Right cardiac atrium (tissue), 5 donors: Measurements from ENCODE around the gene CD300LB. TPM values are rescaled to one million over a fixed set of nuclear protein-coding genes. Genes with fewer than 3 reads are reported as not detected.
A peak's percentile ranks its signal among the peaks of the same experiment; 100 is the strongest.
"Not testable (repeated sequence)": the region's sequence is repeated elsewhere in the genome, so short reads cannot be mapped to it uniquely, and the experiment has no call there.

Experiments used
- ATAC-seq, 2 donors: fragments of 200-7000 bp; cut with Tn5 transposase; one replicate each; pipeline versions ENCODE4 v1.8.0 to v1.9.1; 2020; ENCODE audit warnings: moderate library complexity in 2 of 2, mild to moderate bottlenecking in 1 of 2
- DNase-seq, 3 donors: peaks; one replicate each; pipeline ENCODE4 v3.0.0-alpha.2; 2020
- H3K27ac ChIP-seq: one replicate; pipeline ENCODE4 v1.5.1; 2013; ENCODE audit warnings: mild to moderate bottlenecking, low read length, control low read depth, moderate library complexity
- H3K27me3 ChIP-seq: one replicate; pipeline ENCODE4 v1.6.1; 2013; ENCODE audit not compliant: control insufficient read depth, insufficient read depth
- H3K4me1 ChIP-seq: one replicate; pipeline ENCODE4 v1.6.1; 2013; ENCODE audit warnings: low read length; ENCODE audit not compliant: control insufficient read depth, insufficient read depth
- H3K4me3 ChIP-seq: one replicate; pipeline ENCODE4 v1.5.1; 2013; ENCODE audit warnings: low read length, control low read depth
- H3K9me3 ChIP-seq: one replicate; pipeline ENCODE4 v1.6.1; 2013; ENCODE audit warnings: low read length; ENCODE audit not compliant: control insufficient read depth
- WGBS: extraction: QIAGEN DNeasy Blood & Tissue Kit; methylation state at CpG from one replicate; pipeline ENCODE4 v1.1.7; 2013; 5-methylcytosine and 5-hydroxymethylcytosine counted together
- intact Hi-C, 4 donors: fragments of 100-400 bp; cut with DNase I; formaldehyde crosslinking; loops; one replicate each; pipeline versions ENCODE4 v1.11.0 to v1.14.0; 2022 to 2023
- polyA plus RNA-seq: library from polyadenylated mRNA; stranded (reverse); fragments of 200-250 nt; gene quantifications from one replicate; pipeline ENCODE4 v1.2.3, GENCODE V29; 2013
- total RNA-seq, 4 donors: library from RNA; stranded (reverse); fragmentation: NEBNext Ultra II Directional; extraction: Animal tissue kit (Norgen Biotek cat#: 25700); gene quantifications; one replicate each; pipeline ENCODE4 v1.2.1, GENCODE V29; 2021
- donor health status: healthy with polysubstance abuse.
- donor health status: DM: no; HTN: yes; CAD: no.
- donor health status: DM: no; HTN: no; CAD: no.
- donor health status: DM: no; HTN: yes; CAD: no; lungs with severe emphysema.
- donor health status: DM: yes; HTN: yes; CAD: no.

The CD300LB gene
- total and polyA plus RNA-seq, 5 donors: 0.09 TPM; not detected in 3

DNA sequence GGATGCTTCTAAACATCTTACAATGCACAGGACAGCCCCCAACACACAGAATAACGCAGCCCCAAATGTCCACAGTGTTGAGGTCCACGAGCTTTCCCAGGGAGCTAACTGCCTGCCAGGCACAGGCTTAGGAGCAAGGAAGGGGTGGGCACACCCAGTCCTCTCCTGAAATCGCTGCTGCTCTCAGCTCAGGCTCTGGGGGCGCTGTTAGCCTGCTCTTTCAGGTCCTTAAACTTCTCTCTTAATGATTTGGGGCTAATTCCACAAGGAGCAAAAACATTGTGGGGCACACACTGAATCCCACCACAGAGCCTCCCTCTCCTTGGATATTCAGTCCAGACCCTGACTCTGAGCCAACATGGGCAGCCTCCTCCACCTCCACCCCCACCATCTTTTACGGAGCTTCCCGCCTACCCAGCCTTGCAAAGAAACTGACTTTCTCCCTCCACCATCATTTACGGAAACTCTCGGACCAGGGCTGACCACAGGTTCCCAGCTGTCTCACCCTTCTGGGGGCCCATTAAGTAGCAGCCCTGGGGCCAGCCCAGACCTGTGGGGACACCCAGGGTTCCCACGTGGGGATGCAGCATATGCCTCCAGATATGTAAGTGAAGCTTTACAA, 35.0 kb upstream of the CD300LB start:
- H3K27me3 ChIP-seq: no peaks in the 10 kb centered on the region
- 35% methylated on average over 9 of the region's 9 CpGs for WGBS

DNA sequence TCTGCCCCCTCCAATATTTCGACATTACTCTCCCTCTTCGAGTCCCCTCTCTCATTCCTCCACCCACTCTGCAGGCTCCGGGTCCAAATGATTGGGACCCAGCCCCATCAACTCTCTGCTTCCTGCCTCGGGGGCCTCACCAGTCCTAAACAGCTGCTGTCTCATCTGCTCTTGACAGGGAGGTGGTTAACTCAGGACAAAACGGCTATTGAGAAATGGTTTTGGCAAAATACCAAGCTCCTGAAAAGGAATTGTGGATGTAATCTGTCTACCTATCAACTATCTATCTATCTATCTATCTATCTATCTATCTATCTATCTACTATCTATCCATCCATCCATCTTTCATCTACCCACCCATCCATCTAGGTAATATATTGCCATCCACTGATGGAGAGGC, 33.9 kb upstream of the CD300LB start:
- no peaks in the 10 kb centered on the region for H3K9me3 ChIP-seq
- DNase-seq: no peak
- H3K4me3 ChIP-seq: no peak overlapping the region
- no peaks in the 10 kb centered on the region for H3K4me1 ChIP-seq
- H3K27me3 ChIP-seq: no peaks in the 10 kb centered on the region
- no peak for ATAC-seq
- 42% methylated on average over 5 of the region's 5 CpGs for WGBS
- intact Hi-C loops: no loop called here
- H3K27ac ChIP-seq: no peak overlapping the region

More for the DNA sequence above, 35.0 kb upstream of the CD300LB start:
- DNase-seq: peak in 2 of 3 donors; percentile 38 to 73
- Histone ChIP-seq H3K4me1 (no peaks in the 10 kb centered on the region), H3K27ac (no peak overlapping the region), H3K4me3 (no peak overlapping the region), H3K9me3 (no peaks in the 10 kb centered on the region)
- intact Hi-C loops: no loop called here
- peak in 1 of 2 donors; percentile 26 for ATAC-seq

GRCh38 chr17:74563358-74563757, 32.1 kb upstream of the CD300LB start:
- H3K4me1 ChIP-seq: no peaks in the 10 kb centered on the region
- WGBS: 95% methylated on average over 1 of the region's 1 CpG
- intact Hi-C loops: no loop called here
- DNase-seq (no peak), ATAC-seq (no peak)
- no peaks in the 10 kb centered on the region for H3K27me3 ChIP-seq
- no peaks in the 10 kb centered on the region for H3K9me3 ChIP-seq
- no peak overlapping the region for H3K4me3 ChIP-seq
- H3K27ac ChIP-seq: no peak overlapping the region

DNA sequence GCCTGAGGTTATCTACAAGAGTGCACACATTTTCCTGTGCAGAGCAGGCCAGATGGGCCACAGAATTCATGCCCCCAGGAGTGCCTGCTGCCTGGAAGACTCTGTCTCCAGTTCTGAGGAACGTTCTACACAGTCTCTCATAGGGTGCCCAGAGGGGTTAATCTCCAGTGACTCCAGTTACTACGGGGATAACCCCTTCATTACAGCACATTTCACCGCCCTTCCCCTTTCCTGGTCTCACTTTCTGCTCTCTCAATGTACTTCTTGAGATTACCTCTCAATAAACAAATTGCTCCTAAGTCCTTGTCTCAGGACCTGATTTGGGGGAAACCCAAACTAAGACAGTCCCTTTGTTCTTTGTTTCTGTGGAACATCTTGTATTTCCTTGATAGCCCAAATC, 30.3 kb upstream of the CD300LB start:
- Histone ChIP-seq H3K4me3 (no peak overlapping the region), H3K27me3 (no peaks in the 10 kb centered on the region), H3K4me1 (no peaks in the 10 kb centered on the region), H3K9me3 (no peaks in the 10 kb centered on the region), H3K27ac (no peak overlapping the region)
- 56% methylated on average over 3 of the region's 3 CpGs for WGBS
- ATAC-seq (no peak), DNase-seq (no peak)
- intact Hi-C loops: no loop called here

- no peak overlapping the region for H3K4me3 ChIP-seq
- H3K27ac ChIP-seq: no peak overlapping the region
- no peaks in the 10 kb centered on the region for H3K4me1 ChIP-seq
- DNase-seq (no peak), ATAC-seq (no peak)
- 62% methylated on average over 6 of the region's 6 CpGs for WGBS
- H3K27me3 ChIP-seq: no peaks in the 10 kb centered on the region
- no peaks in the 10 kb centered on the region for H3K9me3 ChIP-seq
- intact Hi-C loops: no loop called here
These were observed 27.7 kb upstream of the CD300LB start for GRCh38 chr17:74558882-74559519.

DNA sequence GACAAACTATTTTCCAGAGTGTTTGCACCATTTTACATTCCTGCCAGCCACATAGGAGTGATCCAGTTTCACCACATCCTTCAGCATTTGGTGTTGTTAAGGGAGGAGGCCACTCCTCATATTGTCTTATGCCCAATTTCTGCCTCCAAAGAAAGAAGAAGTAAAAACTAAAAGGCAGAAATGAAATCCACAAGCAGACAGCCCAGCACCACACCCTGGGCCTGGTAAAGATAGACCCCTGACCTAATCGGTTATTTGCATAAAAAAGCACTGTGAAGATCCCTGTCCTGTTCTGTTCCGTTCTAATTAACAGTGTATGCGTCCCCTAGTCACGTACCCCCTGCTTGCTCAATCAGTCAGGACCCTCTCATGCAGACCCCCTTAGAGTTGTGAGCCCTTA, 27.1 kb upstream of the CD300LB start:
- H3K27me3 ChIP-seq, H3K4me1 ChIP-seq, ATAC-seq, DNase-seq, H3K4me3 ChIP-seq, H3K27ac ChIP-seq, H3K9me3 ChIP-seq, intact Hi-C loops: not testable (repeated sequence)
- WGBS: 75% methylated on average over 4 of the region's 4 CpGs

GRCh38 chr17:74555427-74555940, 24.2 kb upstream of the CD300LB start:
- Histone ChIP-seq H3K9me3 (no peaks in the 10 kb centered on the region), H3K4me1 (no peaks in the 10 kb centered on the region), H3K4me3 (no peak overlapping the region), H3K27me3 (no peaks in the 10 kb centered on the region), H3K27ac (no peak overlapping the region)
- DNase-seq (no peak), ATAC-seq (no peak)
- 51% methylated on average over 7 of the region's 7 CpGs for WGBS
- intact Hi-C loops: no loop called here

DNA sequence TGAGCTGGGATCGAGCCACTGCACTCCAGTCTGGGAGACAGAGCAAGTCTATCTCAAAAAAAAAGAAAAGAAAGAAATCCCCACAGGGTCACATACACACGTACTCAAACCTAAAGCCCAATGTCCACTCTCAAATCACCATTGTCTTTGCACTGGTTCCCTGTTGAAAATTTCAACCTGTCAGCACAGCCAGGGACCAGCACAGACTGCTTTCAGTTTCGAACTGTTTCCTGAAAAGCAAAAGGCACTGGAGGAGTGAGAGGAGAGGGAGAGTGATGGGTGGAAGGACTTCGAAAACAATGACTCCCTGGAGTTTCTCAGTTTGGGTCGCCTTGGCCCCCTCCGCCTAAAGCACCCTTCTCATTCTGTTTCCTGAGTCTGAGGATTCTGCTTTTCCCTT, 23.6 kb upstream of the CD300LB start:
- WGBS: 44% methylated on average over 6 of the region's 6 CpGs
- H3K27me3 ChIP-seq: no peaks in the 10 kb centered on the region
- no peak for DNase-seq
- no peak for ATAC-seq
- no peaks in the 10 kb centered on the region for H3K9me3 ChIP-seq
- H3K4me3 ChIP-seq: no peak overlapping the region
- no peak overlapping the region for H3K27ac ChIP-seq
- intact Hi-C loops: no loop called here
- no peaks in the 10 kb centered on the region for H3K4me1 ChIP-seq

GRCh38 chr17:74552037-74552436, 20.8 kb upstream of the CD300LB start:
- H3K4me1 ChIP-seq: no peaks in the 10 kb centered on the region
- ATAC-seq: no peak
- H3K4me3 ChIP-seq: no peak overlapping the region
- no peaks in the 10 kb centered on the region for H3K27me3 ChIP-seq
- intact Hi-C loops: no loop called here
- 49% methylated on average over 7 of the region's 7 CpGs for WGBS
- no peaks in the 10 kb centered on the region for H3K9me3 ChIP-seq
- no peak overlapping the region for H3K27ac ChIP-seq
- DNase-seq: no peak

- H3K27me3 ChIP-seq: no peaks in the 10 kb centered on the region
- WGBS: 77% methylated on average over 15 of the region's 15 CpGs
- H3K4me3 ChIP-seq: no peak overlapping the region
- DNase-seq: no peak
- H3K9me3 ChIP-seq: no peaks in the 10 kb centered on the region
- H3K27ac ChIP-seq: no peak overlapping the region
- intact Hi-C loops: no loop called here
- no peak for ATAC-seq
- no peaks in the 10 kb centered on the region for H3K4me1 ChIP-seq
These were observed 19.3 kb upstream of the CD300LB start for GRCh38 chr17:74550602-74551001.

GRCh38 chr17:74549343-74549742, 18.1 kb upstream of the CD300LB start:
- no peak for ATAC-seq
- Histone ChIP-seq H3K27me3 (no peaks in the 10 kb centered on the region), H3K9me3 (no peaks in the 10 kb centered on the region), H3K4me1 (no peaks in the 10 kb centered on the region), H3K27ac (no peak overlapping the region), H3K4me3 (no peak overlapping the region)
- 80% methylated on average over 7 of the region's 7 CpGs for WGBS
- DNase-seq: no peak
- intact Hi-C loops: no loop called here
